HS-27A (cell line): ENCODE data around the gene EFCAB8.
"Not testable (repeated sequence)": the region's sequence is repeated elsewhere in the genome, so short reads cannot be mapped to it uniquely, and the experiment has no call there.

Experiments used
- DNase-seq: peaks from one replicate; pipeline ENCODE4 v3.0.0-alpha.2; 2012; ENCODE audit warnings: low read depth, missing footprints

Gene EFCAB8

GRCh38 chr20:32909896-32910571 lies 51.3 kb downstream of the EFCAB8 start:
- DNase-seq = no peak

GRCh38 chr20:32911355-32911754 lies 52.6 kb downstream of the EFCAB8 start:
- no peak for DNase-seq

- DNase-seq = no peak
These were observed 54.0 kb downstream of the EFCAB8 start for GRCh38 chr20:32912688-32913087.

GRCh38 chr20:32914031-32914430 lies 55.3 kb downstream of the EFCAB8 start:
- no peak for DNase-seq

- DNase-seq = no peak
These were observed 58.6 kb downstream of the EFCAB8 start for GRCh38 chr20:32917191-32917950.

- DNase-seq = no peak
These were observed 59.6 kb downstream of the EFCAB8 start for GRCh38 chr20:32918296-32918695.

- no peak for DNase-seq
These were observed 60.0 kb downstream of the EFCAB8 start for GRCh38 chr20:32918751-32919150.

GRCh38 chr20:32920066-32920465 lies 61.3 kb downstream of the EFCAB8 start:
- no peak for DNase-seq

GRCh38 chr20:32920530-32921298 lies 62.0 kb downstream of the EFCAB8 start:
- DNase-seq = no peak

GRCh38 chr20:32922466-32922865 lies 63.7 kb downstream of the EFCAB8 start:
- no peak for DNase-seq

GRCh38 chr20:32924781-32925180 lies 66.1 kb downstream of the EFCAB8 start:
- no peak for DNase-seq

- DNase-seq = no peak
These were observed 66.9 kb downstream of the EFCAB8 start for GRCh38 chr20:32925481-32926196.

GRCh38 chr20:32929162-32929561 lies 70.4 kb downstream of the EFCAB8 start:
- no peak for DNase-seq

- DNase-seq = no peak
These were observed 71.5 kb downstream of the EFCAB8 start for GRCh38 chr20:32930181-32930580.

- DNase-seq = no peak
These were observed 72.0 kb downstream of the EFCAB8 start for GRCh38 chr20:32930701-32931100.

- no peak for DNase-seq
These were observed 75.9 kb downstream of the EFCAB8 start for GRCh38 chr20:32934580-32934979.

- DNase-seq = no peak
These were observed 82.6 kb downstream of the EFCAB8 start for GRCh38 chr20:32941155-32941885.

GRCh38 chr20:32943490-32944052 lies 84.8 kb downstream of the EFCAB8 start:
- no peak for DNase-seq

- no peak for DNase-seq
These were observed 87.0 kb downstream of the EFCAB8 start for GRCh38 chr20:32945710-32946221.

- DNase-seq = no peak
These were observed 87.9 kb downstream of the EFCAB8 start for GRCh38 chr20:32946629-32947028.

- DNase-seq = not testable (repeated sequence)
These were observed 91.8 kb downstream of the EFCAB8 start for GRCh38 chr20:32950539-32950938.
